HG02588 (cell line): ENCODE results near the gene FEV.

Experiments
- ATAC-seq: cut with Tn5 transposase; IDR thresholded peaks from one replicate; pipeline ENCODE4 v1.9.1; 2021; ENCODE audit warnings: mild to moderate bottlenecking, moderate library complexity; ENCODE audit not compliant: unreplicated experiment

The FEV gene

GRCh38 chr2:218993345-218994315 lies 8.6 kb upstream of the FEV start, which contains the start of gene CRYBA2:
Gene CRYBA2, minus strand, starts transcription at chr2:218993422. Its CDS starts 246 bp downstream, at chr2:218993176.
- ATAC-seq: no peak

- no peak for ATAC-seq
Observed at GRCh38 chr2:218992703-218993344, 7.8 kb upstream of the FEV start.

GRCh38 chr2:218992196-218992595 lies 7.2 kb upstream of the FEV start:
- no peak for ATAC-seq

GRCh38 chr2:218991674-218992168 lies 6.7 kb upstream of the FEV start:
- no peak for ATAC-seq

GRCh38 chr2:218990612-218991011 lies 5.6 kb upstream of the FEV start:
- no peak for ATAC-seq

- no peak for ATAC-seq
Observed at GRCh38 chr2:218990052-218990451, 5.1 kb upstream of the FEV start.

- ATAC-seq: no peak
Observed at GRCh38 chr2:218988650-218989049, 3.7 kb upstream of the FEV start.

- no peak for ATAC-seq
Observed at GRCh38 chr2:218988164-218988563, 3.2 kb upstream of the FEV start.

GRCh38 chr2:218986148-218986761 lies 1.3 kb upstream of the FEV start:
- ATAC-seq: no peak

- no peak for ATAC-seq
Observed at GRCh38 chr2:218985325-218986091, 524 bp upstream of the FEV start.

GRCh38 chr2:218984239-218985020 lies 554 bp downstream of the FEV start:
- ATAC-seq: no peak

GRCh38 chr2:218983934-218984238 lies 1.1 kb downstream of the FEV start:
- ATAC-seq: no peak

GRCh38 chr2:218983263-218983933 lies 1.6 kb downstream of the FEV start:
- ATAC-seq: no peak

GRCh38 chr2:218982586-218983262 lies 2.3 kb downstream of the FEV start:
- ATAC-seq: no peak

GRCh38 chr2:218981881-218982585 lies 3.0 kb downstream of the FEV start:
- ATAC-seq: no peak

- ATAC-seq: no peak
Observed at GRCh38 chr2:218981390-218981880, 3.5 kb downstream of the FEV start.

GRCh38 chr2:218980735-218981389 lies 4.1 kb downstream of the FEV start:
- no peak for ATAC-seq
